ENCODE data around the gene UPK3BL1.
"Not testable (repeated sequence)": the region's sequence is repeated elsewhere in the genome, so short reads cannot be mapped to it uniquely, and the experiment has no call there.

- not testable (repeated sequence) for TF ChIP-seq EZH2 (IDR thresholded peaks at IDR 0.05; ENCODE audit: low read depth, low read length, severe bottlenecking); TAF1 (IDR thresholded peaks at IDR 0.05; ENCODE audit: low read depth, low read length); POLR2AphosphoS5 (IDR thresholded peaks at IDR 0.05; ENCODE audit: low read depth, low read length); ATF3 (IDR thresholded peaks at IDR 0.05; ENCODE audit: insufficient read depth, low read depth, low read length); POLR2A (IDR thresholded peaks at IDR 0.05; ENCODE audit: control extremely low read depth in 1 of 2, low read depth in 2 of 2, low read length in 2 of 2); SIN3A (conservative IDR thresholded peaks at IDR 0.05 in 1 of 2, IDR thresholded peaks at IDR 0.05 in 1 of 2; ENCODE audit: low read depth in 1 of 2, low read length in 2 of 2); CEBPB (IDR thresholded peaks at IDR 0.05; ENCODE audit: low read depth, low read length); CTCF (IDR thresholded peaks at IDR 0.05; ENCODE audit: control extremely low read depth in 1 of 3, insufficient read depth in 1 of 3, low read depth in 1 of 3, low read length in 3 of 3); SP1 (IDR thresholded peaks at IDR 0.05; ENCODE audit: low read depth, low read length)
Measured at GRCh38 chr7:102635354-102635753, 7.2 kb downstream of the UPK3BL1 start.

Data from H1 (cell line).